GM12878 (cell line): ENCODE results near the gene LRRC41.

Experiments
- BCL3 ChIP-seq: IDR thresholded peaks from 2 replicates; pipeline ENCODE4 v1.6.1; 2011; ENCODE audit warnings: borderline replicate concordance, low read depth, mild to moderate bottlenecking, moderate library complexity, low read length; ENCODE audit not compliant: insufficient read depth, poor library complexity, severe bottlenecking
- MTA2 ChIP-seq: fragments of 450-650 bp; IDR thresholded peaks from 2 replicates; pipeline ENCODE4 v1.6.1; 2016; ENCODE audit warnings: low read depth, mild to moderate bottlenecking, moderate library complexity
- STAT1 ChIP-seq: fragments of 450-650 bp; conservative IDR thresholded peaks from 2 replicates; pipeline ENCODE4 v1.6.1; 2014; ENCODE audit warnings: antibody characterized with exemption, mild to moderate bottlenecking

- TF ChIP-seq MTA2 (no peak), BCL3 (no peak), STAT1 (no peak)
Measured at GRCh38 chr1:46254668-46255067, 48.7 kb downstream of the LRRC41 start.
